HG03571 (cell line): ENCODE measurements around the gene ZMYND8.
"Not testable (repeated sequence)": the region's sequence is repeated elsewhere in the genome, so short reads cannot be mapped to it uniquely, and the experiment has no call there.

Source experiments
- ATAC-seq: cut with Tn5 transposase; IDR thresholded peaks from one replicate; pipeline ENCODE4 v1.9.1; 2021; ENCODE audit not compliant: unreplicated experiment

Gene ZMYND8

GRCh38 chr20:47373206-47373733 is 16.8 kb upstream of the ZMYND8 start:
- no peak for ATAC-seq

DNA sequence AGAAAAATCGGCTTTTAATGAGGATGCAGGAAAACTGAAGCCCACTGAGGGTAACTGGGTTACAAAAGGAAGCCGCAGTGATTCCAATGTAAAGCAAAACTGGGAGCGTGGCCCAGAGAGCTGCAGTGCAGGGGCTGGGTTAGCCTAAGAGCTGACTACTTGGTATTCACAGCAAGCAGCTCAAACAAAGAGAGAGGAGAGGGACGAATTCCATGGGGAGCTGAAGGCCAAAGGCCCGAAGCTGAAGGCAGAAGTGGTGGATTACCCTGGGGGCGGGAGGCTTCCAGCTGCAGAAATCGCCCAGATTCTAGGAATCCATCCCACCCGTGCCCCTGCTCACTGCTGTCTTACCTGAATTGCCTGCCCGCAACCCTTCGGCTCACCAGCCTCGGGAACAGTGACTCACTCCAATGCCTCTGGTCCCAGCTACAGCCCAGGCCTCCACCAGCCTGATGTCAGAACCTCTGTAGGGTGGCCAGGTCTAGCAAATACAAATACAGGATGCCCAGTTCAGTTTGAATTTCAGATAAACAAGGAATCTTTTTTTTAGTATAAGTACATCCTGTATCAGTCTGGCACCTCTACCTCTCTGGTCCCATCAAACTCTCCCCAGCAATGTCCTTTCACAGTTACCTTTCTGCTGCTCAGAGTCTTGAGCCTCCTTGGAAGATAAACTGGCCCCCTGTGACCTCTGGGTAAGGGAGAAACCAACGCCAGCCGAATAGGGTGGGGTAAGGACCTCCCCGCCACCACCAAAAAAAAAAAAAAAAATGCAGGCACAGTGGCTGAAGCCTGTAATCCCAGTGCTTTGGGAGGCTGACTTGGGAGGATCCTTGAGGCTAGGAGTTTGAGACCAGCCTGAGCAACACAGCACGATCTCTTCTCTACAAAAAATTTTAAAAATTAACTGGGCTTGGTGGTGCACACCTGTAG is 14.6 kb upstream of the ZMYND8 start:
- no peak for ATAC-seq

DNA sequence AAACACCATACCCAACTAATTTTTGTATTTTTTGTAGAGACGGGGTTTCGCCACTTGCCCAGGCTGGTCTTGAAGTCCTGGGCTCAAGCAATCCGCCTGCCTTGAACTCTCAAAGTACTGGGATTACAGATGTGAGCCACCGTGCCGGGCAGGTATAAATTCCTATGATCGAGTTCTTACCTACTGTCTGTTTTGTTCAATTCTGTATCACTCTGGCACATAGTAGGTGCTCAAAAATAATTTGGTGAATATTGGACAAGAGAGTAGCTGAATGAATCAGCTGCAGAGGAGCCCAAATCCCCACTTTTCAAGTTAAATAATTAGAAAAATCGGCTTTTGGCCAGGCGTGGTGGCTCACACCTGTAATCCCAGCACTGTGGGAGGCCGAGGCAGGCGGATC is 13.7 kb upstream of the ZMYND8 start:
- ATAC-seq, result no peak

DNA sequence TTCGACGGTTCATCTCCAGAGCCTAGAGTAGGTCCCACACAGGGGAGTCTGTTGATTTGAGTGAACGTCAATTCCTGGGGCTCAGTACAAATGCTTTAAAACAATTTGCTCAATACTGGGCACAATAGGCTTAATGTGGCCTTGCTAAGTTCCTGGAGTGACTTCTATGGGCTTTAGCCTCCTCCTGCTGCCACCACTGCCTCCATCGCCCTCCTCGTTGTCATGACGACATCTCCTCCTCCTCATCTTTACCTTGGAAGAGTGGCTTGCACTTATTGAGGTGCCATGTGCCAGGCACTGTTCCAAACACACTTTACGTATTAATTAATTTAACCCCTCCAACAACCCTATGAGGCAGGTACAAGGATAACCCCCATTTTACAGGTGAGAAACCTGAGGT is 11.8 kb upstream of the ZMYND8 start:
- ATAC-seq, result no peak

DNA sequence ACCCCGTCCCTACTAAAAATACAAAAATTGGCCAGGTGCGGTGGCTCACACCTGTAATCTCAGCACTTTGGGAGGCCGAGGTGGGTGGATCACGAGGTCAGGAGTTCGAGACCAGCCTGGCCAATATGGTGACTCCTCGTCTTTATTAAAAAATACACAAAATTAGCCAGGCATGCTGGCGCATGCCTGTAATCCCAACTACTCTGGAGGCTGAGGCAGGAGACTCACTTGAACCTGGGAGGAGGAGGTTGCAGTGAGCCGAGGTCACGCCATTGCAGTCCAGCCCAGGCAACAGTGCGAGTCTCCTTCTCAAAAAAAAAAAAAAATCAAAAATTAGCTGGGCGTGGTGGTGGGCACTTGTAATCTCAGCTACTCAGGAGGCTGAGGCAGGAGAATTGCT is 9.8 kb upstream of the ZMYND8 start:
- ATAC-seq, result not testable (repeated sequence)

GRCh38 chr20:47365023-47365764 is 8.7 kb upstream of the ZMYND8 start:
- no peak for ATAC-seq

GRCh38 chr20:47362361-47363219 is 6.1 kb upstream of the ZMYND8 start:
- no peak for ATAC-seq

- ATAC-seq, result no peak
Observed at GRCh38 chr20:47361057-47361915, 4.8 kb upstream of the ZMYND8 start.

GRCh38 chr20:47360297-47361056 is 4.0 kb upstream of the ZMYND8 start:
- no peak for ATAC-seq

GRCh38 chr20:47359530-47360296 is 3.2 kb upstream of the ZMYND8 start:
- no peak for ATAC-seq

- no peak for ATAC-seq
Observed at GRCh38 chr20:47358672-47359529, 2.4 kb upstream of the ZMYND8 start.

GRCh38 chr20:47358039-47358671 is 1.7 kb upstream of the ZMYND8 start:
- no peak for ATAC-seq

GRCh38 chr20:47357296-47358038 is 968 bp upstream of the ZMYND8 start:
- peak; percentile 37 for ATAC-seq

- ATAC-seq, result no peak
Observed at GRCh38 chr20:47356220-47356525, 326 bp downstream of the ZMYND8 start.

DNA sequence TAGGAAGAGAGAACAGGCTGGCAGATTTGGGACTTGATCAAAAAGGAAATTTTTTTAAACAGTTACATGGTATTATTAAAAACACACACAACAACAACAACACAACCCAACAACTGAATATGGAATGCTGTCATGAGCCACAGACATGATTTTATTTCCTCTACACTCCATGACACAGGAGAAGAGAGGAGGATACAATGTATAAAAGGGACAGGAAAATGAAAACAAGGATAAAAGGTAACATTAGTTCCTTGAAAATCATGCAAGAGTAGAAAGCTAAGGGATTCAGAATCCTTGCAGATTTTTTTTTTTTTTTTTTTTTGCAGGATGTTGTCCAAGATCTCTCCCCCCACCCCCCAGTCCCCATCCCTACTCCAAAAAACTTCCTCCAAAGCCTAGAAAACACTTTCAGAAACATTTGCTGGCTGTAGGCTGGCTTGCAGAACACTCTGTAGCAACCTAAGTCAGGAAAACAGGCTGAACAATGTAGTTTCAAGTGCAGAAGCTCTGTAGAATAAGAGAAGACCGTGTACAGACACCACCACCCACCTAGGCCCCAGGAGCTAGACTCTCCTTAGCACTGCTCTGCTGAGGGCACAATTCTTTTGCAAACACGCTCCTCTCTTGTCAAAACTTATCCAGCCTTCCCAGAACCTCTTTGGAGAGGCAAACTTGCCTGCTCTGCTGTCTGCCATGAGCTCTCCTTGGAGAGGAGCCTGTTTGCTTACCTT is 845 bp downstream of the ZMYND8 start:
- ATAC-seq, result no peak
